Stimulated activated CD8-positive, alpha-beta memory T cell treated with anti-CD3 and anti-CD28 coated beads, Interleukin-12 subunit alpha, Interleukin-12 subunit beta, amount 100 ng/mL, for 4 hours (primary cell): Measurements from ENCODE around the gene ZC3H10.
A peak's percentile ranks its signal among the peaks of the same experiment; 100 is the strongest.
"Not testable (repeated sequence)": the region's sequence is repeated elsewhere in the genome, so short reads cannot be mapped to it uniquely, and the experiment has no call there.

Source experiments
- DNase-seq: peaks from one replicate; pipeline ENCODE4 v3.0.0-alpha.2; 2020; ENCODE audit warnings: low read depth

The ZC3H10 gene, protein sequence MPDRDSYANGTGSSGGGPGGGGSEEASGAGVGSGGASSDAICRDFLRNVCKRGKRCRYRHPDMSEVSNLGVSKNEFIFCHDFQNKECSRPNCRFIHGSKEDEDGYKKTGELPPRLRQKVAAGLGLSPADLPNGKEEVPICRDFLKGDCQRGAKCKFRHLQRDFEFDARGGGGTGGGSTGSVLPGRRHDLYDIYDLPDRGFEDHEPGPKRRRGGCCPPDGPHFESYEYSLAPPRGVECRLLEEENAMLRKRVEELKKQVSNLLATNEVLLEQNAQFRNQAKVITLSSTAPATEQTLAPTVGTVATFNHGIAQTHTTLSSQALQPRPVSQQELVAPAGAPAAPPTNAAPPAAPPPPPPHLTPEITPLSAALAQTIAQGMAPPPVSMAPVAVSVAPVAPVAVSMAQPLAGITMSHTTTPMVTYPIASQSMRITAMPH

DNA sequence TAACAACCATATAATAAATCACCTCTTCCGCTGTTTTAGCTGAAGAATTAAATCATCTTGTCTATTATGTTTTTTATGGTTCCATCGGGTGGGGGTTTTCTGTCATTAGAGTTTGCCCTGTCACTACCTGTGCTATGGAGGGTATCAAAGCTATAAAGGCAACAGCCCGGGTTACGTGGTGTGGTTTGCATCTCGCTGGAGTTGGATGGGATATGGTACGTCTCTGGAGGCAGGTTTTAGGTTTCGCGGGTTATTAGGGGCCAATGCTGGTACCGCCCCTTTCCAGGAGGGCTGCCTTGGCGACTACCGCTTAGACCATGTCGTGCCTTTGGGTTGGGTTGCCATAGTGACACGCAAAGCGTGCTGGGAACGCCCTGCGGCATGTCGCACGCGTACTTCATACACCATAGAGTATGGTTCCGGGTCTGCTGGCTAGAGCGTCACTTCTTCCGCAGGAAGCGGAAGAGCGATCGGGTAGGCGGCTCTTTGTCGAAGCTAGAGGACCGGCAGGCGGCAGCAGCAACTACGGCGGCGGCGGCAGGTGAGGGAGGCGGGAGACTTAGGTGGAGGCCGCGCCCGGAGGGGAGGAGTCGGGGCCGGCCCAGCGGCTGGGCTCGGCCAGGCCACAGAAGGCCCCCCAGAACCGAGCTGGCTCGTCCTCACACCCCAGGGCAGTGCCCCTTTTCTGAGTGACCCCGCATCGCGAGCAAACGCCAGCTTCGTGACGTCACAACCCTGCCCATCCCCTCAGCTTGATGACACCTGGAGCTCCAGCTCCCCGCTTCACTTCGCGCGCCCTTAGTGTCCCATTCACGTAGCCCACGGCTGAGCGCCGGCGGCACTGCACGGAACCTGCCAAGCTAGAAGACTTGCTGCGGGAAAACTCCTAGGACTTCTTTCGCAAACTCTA lies at the start of gene ZC3H10:
Gene ZC3H10, plus strand, starts transcription at position 489 of the 910 bp plus-strand sequence. CDS start 2,297 bp downstream, outside the sequence.
- peak; percentile 93 for DNase-seq

DNA sequence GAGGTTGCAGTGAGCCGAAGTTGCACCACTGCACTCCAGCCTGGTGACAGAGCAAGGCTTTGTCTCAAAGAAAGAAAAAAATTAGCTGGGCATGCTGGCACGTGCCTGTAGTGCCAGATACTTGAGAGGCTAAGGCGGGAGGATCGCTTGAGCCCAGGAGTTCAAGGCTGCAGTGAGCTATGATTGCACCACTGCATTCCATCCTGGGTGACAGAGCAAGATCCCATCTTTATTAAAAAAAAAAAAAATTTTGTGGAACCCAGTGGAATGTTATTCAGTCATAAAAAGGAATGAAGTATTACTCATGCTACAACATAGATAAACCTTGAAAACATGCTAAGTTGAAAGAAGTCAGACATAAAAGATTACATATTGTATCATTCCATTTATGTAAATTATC lies 46.4 kb upstream of the ZC3H10 start:
- DNase-seq: no peak

DNA sequence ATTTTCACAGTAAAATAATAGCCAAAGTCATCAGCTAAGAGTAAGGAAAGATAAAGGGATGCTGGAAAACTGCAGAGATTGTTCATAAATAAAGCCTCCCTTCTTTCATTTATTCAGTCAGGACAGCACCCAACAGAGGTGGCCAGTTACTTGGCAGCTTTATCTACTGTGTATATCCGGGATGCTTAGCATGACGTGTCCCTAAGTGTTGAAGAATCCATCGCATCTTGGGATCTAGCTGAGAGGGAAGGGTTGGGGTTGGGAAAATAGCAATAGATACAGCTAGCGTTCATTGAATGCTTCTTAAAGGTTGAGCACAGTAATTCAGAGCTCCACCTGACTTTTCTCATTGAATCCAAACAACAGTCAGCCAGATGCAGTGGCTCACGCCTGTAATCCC lies 43.7 kb upstream of the ZC3H10 start:
- DNase-seq: no peak

DNA sequence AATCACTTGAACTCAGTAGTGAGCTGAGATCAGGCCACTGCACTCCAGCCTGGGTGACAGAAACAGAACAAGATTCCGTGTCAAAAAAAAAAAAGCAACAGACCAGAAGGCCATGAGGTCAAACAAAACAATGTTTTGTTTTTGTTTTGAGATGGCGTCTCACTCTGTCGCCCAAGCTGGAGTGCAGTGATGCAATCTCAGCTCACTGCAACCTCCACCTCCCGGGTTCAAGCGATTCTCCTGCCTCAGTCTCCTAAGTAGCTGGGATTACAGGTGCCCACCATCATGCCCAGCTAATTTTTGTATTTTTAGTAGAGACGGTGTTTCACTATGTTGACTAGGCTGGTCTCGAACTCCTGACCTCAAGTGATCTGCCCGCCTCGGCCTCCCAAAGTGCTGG lies 40.1 kb upstream of the ZC3H10 start:
- not testable (repeated sequence) for DNase-seq

DNA sequence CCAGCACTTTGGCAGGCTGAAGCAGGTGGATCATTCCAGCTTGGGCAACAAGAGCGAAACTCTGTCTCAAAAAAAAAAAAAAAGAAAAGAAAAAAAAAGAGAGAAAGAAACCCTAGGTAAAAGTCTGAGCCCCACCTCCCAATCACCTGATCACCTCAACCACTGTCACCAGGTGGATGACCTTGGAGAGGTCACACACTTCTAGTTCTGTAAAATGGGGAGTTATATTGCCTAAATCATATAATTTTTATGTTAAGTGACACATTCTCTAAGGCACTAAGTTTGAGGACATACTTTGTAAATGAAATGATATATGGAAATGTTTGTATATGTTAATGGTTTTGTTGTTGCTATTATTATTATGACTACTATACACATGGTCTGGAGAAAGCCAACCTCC lies 39.6 kb upstream of the ZC3H10 start:
- DNase-seq: no peak

DNA sequence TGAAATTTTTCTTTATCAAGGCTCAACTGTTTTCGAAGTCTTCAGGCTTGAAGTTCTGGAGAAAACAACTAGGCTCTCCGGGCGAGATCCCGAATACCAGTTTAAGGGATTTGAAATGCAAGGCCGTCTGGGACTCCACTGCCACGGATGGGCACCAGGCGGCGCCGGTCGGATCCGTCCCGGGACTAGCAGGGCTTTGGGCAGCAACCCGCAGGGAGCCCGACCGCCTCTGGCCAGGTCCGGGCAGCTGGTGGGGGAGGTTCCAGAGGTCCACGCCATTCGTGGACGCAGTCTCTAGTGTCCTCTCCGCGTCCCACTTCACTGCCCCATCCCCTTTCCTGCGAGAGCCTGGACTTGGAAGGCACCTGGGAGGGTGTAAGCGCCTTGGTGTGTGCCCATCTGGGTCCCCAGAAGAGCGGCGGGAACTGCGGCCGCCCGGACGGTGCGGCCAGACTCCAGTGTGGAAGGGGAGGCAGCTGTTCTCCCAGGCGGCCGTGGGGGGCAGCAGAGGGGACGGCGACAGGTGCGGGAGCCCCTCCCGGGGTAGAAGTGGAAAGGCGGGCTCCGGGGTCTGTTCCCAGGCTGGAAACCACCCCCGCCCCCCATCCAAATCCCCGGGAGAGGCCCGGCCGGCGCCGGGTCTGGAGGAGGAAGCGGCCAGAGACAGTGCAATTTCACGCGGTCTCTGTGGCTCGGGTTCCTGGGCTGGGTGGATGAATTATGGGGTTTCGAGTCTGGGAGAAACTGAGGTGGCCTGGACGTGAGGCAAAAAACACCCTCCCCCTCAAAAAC lies 38.9 kb upstream of the ZC3H10 start:
- peak; percentile 23 for DNase-seq

DNA sequence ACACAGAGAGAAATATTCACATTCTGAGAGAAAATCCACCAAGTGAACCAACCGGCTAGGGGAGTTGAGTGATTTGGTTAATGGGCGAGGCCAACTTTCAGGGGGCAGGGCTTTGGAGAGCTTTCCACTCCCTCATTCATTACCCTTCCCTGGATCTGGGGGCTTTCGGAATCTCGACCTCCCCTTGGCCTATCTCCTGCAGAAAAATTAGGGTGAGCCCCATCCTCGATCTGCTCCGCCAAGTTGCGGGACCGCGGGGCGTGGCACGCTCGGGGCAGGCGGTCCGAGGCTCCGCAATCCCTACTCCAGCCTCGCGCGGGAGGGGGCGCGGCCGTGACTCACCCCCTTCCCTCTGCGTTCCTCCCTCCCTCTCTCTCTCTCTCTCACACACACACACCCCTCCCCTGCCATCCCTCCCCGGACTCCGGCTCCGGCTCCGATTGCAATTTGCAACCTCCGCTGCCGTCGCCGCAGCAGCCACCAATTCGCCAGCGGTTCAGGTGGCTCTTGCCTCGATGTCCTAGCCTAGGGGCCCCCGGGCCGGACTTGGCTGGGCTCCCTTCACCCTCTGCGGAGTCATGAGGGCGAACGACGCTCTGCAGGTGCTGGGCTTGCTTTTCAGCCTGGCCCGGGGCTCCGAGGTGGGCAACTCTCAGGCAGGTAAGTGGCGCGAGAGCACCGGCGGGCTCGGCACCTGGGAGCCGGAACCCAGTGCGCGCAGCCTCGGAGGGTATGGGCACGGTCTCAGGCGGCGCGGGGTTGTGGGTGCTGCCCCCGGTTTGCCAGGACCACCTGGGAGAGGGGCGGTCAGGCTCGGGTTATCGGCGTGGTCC lies 38.1 kb upstream of the ZC3H10 start, which contains the start of gene ERBB3:
Gene ERBB3, plus strand, starts transcription at position 443 of the 833 bp plus-strand sequence. Its CDS starts 136 bp downstream, at position 579.
- DNase-seq: peak; percentile 65

DNA sequence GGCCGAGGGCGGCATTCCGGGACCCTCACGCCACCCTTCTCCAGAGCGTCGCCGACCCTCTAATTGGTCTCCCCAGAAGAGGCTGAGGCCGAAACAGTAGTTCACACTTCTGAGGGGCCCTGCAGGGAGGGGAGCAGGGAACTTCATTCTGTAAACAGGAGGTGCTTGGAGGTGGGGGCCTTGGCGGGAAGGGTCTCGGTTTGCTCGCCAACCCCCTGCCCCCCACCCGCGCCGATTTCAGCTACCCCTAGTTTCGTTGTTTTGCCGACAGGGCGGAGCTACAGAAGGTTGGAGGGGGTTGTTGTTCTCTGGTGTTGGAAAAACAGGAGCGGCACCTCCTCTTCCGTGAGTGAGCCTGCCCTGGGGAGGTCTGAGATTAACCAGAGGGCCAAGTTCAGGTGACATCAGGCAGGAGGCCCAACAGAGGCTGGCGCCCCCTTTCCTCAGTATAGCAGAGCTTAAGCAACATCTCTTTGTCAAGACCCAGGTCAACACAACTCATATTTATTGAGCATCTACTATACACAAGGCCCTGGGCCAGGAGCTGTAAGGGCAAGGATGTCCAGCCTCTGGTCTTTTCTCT lies 37.4 kb upstream of the ZC3H10 start:
- DNase-seq: no peak

DNA sequence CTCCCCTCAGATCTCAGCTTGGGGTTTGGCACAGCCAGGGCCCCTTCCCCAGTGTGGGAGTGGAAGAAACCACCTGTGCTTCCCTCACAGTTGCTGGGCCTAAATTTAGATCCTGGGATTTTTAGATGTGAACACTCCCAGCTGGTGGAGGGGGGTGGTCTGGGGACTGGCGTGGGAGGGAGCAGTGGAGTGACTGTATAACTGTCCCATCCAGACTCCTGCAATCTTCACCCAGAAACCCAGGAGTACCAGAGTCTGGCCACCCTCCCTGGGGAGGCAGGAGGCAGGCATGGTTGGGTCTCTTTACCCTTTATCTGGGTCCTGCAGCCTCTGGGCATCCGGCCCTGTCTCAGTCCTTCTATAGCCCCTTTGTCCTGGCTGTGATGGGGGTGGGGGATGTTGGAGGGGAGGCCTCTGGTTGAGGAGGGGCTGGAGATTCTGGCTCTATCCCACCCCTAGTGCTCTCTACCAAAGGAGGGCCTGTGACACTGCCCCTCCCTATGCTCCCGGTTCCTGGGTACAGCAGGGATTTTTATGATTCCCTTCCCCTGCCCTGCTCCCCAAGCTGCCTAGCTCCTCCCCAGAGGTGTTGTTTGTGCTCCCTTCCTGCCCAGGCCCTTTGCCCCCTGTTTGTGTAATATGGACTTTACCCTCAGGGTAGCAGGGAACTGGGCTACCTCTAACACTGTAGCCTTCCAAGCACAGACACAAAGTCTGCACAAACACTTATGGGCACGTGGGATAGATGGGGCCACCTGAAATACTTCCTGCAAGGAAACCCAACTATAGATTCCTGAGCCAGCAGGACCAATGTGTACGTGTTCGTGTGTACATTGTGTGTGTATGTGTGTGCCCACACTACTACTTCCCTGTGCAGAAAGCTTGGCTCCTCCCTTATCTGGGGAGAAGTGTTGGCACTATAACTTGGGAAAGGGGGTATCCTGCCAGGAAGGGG lies 36.4 kb upstream of the ZC3H10 start:
- DNase-seq: no peak

DNA sequence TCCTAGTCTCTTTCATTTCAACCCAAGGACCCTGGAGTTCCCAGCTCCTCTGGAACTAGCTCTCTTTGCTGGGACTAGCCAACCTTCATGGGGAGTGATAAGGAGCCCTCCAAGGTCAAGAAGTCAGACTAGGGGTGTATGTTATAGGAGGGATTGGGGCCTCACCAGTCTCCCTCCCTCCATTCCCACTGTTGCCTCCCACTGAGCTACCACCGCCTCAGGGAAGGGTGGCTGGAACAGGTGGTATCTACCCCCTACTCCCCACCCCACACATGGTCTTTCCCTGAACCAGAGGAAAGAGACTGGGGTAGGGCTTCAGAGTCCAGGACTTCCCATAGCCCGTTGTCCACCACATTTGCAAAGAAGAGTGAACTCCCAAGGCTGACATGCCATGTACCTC lies 35.7 kb upstream of the ZC3H10 start:
- no peak for DNase-seq

DNA sequence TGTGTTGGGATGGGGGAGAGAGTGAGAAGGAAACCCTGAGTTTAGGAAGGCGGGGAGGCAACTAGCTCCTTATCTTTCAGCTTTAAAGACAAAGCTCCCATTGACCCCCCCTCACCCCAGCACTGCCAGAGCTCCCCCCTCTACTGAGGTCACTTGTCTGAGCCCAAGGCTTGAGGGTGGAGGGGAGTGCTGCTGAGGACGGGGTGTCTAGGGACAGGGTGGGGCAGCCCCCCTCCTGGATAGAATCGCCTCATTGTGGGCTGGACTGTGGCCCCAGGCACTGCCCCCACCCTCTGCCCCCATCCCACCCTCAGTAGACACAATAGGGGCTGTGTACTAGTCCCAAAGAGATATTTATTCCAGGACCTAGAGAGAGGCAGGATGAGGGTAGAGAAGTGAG lies 35.1 kb upstream of the ZC3H10 start:
- DNase-seq: no peak

DNA sequence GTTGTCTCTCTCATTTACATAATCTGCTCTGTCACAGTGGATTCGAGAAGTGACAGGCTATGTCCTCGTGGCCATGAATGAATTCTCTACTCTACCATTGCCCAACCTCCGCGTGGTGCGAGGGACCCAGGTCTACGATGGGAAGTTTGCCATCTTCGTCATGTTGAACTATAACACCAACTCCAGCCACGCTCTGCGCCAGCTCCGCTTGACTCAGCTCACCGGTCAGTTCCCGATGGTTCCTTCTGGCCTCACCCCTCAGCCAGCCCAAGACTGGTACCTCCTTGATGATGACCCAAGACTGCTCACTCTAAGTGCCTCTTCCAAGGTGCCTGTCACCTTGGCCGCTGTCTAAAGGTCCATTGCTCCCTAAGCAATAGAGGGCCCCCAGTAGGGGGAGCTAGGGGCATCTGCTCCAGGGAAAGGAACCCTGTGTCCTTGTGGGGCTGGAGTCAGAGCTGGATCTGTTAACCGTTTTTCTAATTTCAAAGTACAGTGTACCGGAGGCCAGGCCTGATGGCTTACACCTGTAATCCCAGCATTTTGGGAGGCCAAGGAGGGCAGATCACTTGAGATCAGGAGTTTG lies 33.0 kb upstream of the ZC3H10 start:
- DNase-seq: no peak

DNA sequence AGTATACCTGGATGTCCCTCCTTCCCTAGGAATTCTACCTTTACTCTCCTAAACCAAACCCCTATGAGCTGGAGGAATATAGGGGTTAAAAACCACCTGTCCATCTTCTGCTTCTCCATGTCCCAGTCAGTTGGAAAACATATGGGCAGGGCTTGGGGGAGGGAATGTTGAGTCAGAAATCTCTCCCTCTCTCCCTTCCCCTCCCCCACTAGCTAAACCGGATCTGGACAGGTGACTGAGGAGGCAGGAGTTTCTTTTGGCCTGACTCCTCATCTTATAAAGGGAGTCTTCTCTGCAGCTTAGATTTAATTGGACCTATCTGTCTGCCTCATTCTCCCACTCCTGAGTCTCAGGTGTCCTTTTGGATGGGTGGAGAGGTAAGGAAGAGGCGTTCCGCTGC lies 32.0 kb upstream of the ZC3H10 start:
- DNase-seq: no peak

DNA sequence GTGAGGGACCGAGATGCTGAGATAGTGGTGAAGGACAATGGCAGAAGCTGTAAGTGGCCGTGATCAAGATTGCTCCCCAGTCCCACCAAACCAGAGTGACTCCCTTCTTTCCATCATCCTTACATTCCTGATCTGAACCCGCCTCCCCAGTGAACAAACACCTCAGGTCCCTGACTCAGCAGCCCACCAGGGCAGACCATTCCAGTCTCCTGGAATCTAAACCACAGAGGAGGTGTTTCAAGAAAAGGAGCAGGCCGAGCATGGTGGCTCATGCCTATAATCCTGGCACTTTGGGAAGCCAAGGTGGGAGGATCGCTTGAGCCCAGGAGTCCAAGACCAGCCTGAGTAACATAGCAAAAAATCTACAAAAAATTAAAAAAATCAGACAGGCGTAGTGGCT lies 31.5 kb upstream of the ZC3H10 start:
- no peak for DNase-seq

DNA sequence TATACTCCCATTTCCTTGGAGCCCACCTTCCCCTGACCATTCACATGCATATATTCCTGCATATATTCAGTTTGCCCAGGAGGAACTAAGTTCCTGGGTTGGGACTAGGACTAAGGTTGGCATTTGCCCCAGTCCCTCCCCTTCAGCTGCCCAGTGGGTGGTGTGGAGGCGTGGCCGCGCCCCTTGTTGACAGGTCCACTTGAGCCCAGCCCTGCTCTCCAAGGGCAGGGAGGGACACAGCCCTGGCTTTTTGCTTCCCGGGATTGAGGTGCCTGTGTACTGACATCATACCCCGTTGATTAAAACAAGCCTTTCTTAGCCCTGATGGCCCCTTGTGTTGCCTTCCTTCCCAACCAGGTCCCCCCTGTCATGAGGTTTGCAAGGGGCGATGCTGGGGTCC lies 30.8 kb upstream of the ZC3H10 start:
- no peak for DNase-seq

DNA sequence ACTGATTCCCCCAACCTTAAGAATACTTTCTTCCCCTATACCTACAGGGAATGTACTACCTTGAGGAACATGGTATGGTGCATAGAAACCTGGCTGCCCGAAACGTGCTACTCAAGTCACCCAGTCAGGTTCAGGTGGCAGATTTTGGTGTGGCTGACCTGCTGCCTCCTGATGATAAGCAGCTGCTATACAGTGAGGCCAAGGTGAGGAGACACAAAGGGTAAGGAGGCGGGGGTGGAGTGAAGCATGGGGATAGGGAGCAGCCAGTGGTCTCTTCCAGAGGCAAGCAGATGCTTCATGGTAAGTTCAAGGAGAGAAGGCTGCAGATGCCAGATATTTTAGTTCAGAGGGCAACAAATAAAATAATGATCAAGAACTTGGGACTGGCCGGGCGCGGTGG lies 20.3 kb upstream of the ZC3H10 start:
- DNase-seq: no peak

DNA sequence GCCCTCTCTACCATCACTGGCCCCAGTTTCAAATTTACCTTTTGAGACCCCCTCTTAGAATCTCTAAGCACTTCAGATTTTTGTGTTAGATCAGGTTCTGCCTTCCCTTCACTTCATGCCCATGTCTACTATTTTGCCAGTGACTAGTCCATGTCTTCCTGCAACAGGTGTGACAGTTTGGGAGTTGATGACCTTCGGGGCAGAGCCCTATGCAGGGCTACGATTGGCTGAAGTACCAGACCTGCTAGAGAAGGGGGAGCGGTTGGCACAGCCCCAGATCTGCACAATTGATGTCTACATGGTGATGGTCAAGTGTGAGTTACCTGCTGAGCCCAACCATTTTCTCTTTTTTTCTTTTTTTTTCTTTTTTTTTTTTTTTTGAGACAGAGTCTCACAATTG lies 19.5 kb upstream of the ZC3H10 start:
- no peak for DNase-seq

DNA sequence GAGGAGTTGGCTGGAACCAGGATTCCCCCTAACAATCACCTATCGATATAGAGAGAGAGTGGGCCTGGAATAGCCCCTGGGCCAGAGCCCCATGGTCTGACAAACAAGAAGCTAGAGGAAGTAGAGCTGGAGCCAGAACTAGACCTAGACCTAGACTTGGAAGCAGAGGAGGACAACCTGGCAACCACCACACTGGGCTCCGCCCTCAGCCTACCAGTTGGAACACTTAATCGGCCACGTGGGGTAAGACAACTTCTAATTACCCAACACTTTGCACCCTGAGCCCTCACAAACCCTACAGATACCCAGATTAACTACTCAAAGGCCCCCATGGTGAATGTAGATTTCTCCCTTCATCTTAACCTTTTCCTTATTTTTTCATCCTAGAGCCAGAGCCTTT lies 18.3 kb upstream of the ZC3H10 start:
- DNase-seq: no peak

DNA sequence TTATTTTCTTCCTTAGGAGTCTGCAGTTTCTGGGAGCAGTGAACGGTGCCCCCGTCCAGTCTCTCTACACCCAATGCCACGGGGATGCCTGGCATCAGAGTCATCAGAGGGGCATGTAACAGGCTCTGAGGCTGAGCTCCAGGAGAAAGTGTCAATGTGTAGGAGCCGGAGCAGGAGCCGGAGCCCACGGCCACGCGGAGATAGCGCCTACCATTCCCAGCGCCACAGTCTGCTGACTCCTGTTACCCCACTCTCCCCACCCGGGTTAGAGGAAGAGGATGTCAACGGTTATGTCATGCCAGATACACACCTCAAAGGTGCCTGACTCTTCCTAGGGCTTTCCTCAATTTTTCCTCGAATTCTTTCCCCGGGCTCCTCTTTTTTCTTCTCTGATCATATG lies 17.0 kb upstream of the ZC3H10 start:
- no peak for DNase-seq
